H1 (cell line): ENCODE measurements around the gene USB1. TPM values are rescaled to one million over a fixed set of nuclear protein-coding genes. Genes with fewer than 3 reads are reported as not detected.

Experiments
- CTCF ChIA-PET: fragments of 300-600 bp; sonication (Branson Sonifier 250); formaldehyde crosslinking; loops from one replicate; lab custom pipeline; 2021; ENCODE audit not compliant: partially characterized antibody; lab: Charles Lee
- POLR2A ChIA-PET: fragments of 300-600 bp; sonication (Branson Sonifier 250); formaldehyde crosslinking; loops from one replicate; lab custom pipeline; 2021; ENCODE audit warnings: inconsistent platforms; ENCODE audit not compliant: partially characterized antibody; lab: Charles Lee
- DNase-seq, 2 experiments: peaks; one replicate each; pipeline versions ENCODE4 v3.0.0 to v3.0.0-alpha.2; 2010 to 2022; ENCODE audit warnings: low spot score in 2 of 2, low read depth in 1 of 2, mixed read lengths in 1 of 2
- FAIRE-seq: peaks from 2 replicates; lab custom pipeline; 2011; peaks lifted over from hg19 to GRCh38; lab: Jason Lieb, UNC
- H2AFZ ChIP-seq: 2 replicates; pipeline ENCODE4 v1.8.1; 2012; ENCODE audit warnings: low read length, inconsistent platforms
- H2AK5ac ChIP-seq: 2 replicates; pipeline ENCODE4 v1.6.1; 2013; ENCODE audit warnings: low read depth, low read length
- H2BK120ac ChIP-seq: replicated peaks from 2 replicates; pipeline ENCODE3; 2013; ENCODE audit warnings: low read depth, low read length, inconsistent platforms
- H2BK12ac ChIP-seq: 2 replicates; pipeline ENCODE4 v1.6.1; 2013; ENCODE audit warnings: low read depth, low read length
- H2BK15ac ChIP-seq: 2 replicates; pipeline ENCODE4 v1.6.1; 2013; ENCODE audit warnings: low read length
- H2BK20ac ChIP-seq: 2 replicates; pipeline ENCODE4 v1.6.1; 2013; ENCODE audit warnings: low read length
- H2BK5ac ChIP-seq: 2 replicates; pipeline ENCODE4 v1.6.1; 2013; ENCODE audit warnings: low read depth, low read length
- H3K14ac ChIP-seq: 2 replicates; pipeline ENCODE4 v1.6.1; 2013; ENCODE audit warnings: inconsistent platforms; ENCODE audit not compliant: insufficient read length
- H3K18ac ChIP-seq: 2 replicates; pipeline ENCODE4 v1.6.1; 2013; ENCODE audit warnings: low read length; ENCODE audit errors: extremely low read depth
- H3K23ac ChIP-seq: 2 replicates; pipeline ENCODE4 v1.6.1; 2013; ENCODE audit warnings: inconsistent platforms; ENCODE audit not compliant: insufficient read length
- H3K23me2 ChIP-seq: 2 replicates; pipeline ENCODE4 v1.6.1; 2013; ENCODE audit warnings: low read depth, low read length
- H3K27ac ChIP-seq: 2 replicates; pipeline ENCODE4 v1.6.1; 2011; ENCODE audit warnings: low read depth, low read length, inconsistent platforms
- H3K27me3 ChIP-seq, 4 experiments: replicated peaks in 1 of 4; 1 replicate in 1 of 4; 2 replicates in 3 of 4; pipeline versions ENCODE4 v1.6.1 to v1.8.1; 2011 to 2013; ENCODE audit warnings: low read length in 3 of 4, mild to moderate bottlenecking in 3 of 4, inconsistent platforms in 2 of 4, mixed read lengths in 2 of 4, moderate library complexity in 1 of 4; ENCODE audit not compliant: control insufficient read depth in 3 of 4, insufficient read depth in 3 of 4; ENCODE audit errors: extremely low read depth in 1 of 4
- H3K36me3 ChIP-seq, 4 experiments: 2 replicates each; pipeline versions ENCODE4 v1.6.1 to v1.8.1; 2011 to 2013; ENCODE audit warnings: mild to moderate bottlenecking in 4 of 4, low read length in 3 of 4, moderate library complexity in 2 of 4, control low read depth in 1 of 4, inconsistent platforms in 1 of 4; ENCODE audit not compliant: insufficient read depth in 4 of 4, control insufficient read depth in 2 of 4
- H3K4ac ChIP-seq: replicated peaks from 2 replicates; pipeline ENCODE3; 2013; ENCODE audit warnings: low read length, low read depth, mixed read lengths, inconsistent platforms; ENCODE audit not compliant: insufficient read length
- H3K4me1 ChIP-seq, 4 experiments: replicated peaks in 1 of 4; 1 replicate in 1 of 4; 2 replicates in 3 of 4; pipeline versions ENCODE4 v1.6.1 to v1.8.1; 2011 to 2013; ENCODE audit warnings: low read length in 3 of 4, inconsistent platforms in 2 of 4, mixed read lengths in 1 of 4; ENCODE audit not compliant: insufficient read depth in 4 of 4, control insufficient read depth in 3 of 4
- H3K4me2 ChIP-seq, 2 experiments: 2 replicates each; pipeline versions ENCODE4 v1.6.1 to v1.8.1; 2011 to 2013; ENCODE audit warnings: low read depth in 2 of 2, low read length in 2 of 2, control low read depth in 1 of 2, inconsistent platforms in 1 of 2, mild to moderate bottlenecking in 1 of 2; ENCODE audit not compliant: insufficient read depth in 1 of 2
- H3K4me3 ChIP-seq, 4 experiments: fragments of 200-600, 300-600 bp in 1 of 4; sonication (generic), shearing (Covaris generic), sonication (Bioruptor Twin) in 1 of 4; 2 replicates each; pipeline versions ENCODE4 v1.5.1 to v1.8.1; 2011 to 2016; ENCODE audit warnings: low read length in 4 of 4, low read depth in 3 of 4, control low read depth in 2 of 4, inconsistent platforms in 2 of 4, mild to moderate bottlenecking in 2 of 4, mixed read lengths in 1 of 4, moderate library complexity in 1 of 4; ENCODE audit not compliant: insufficient read depth in 2 of 4; ENCODE audit errors: extremely low read depth in 1 of 4
- H3K56ac ChIP-seq: replicated peaks from 2 replicates; pipeline ENCODE3; 2013; ENCODE audit warnings: low read depth, mild to moderate bottlenecking, mixed read lengths, low read length, inconsistent platforms; ENCODE audit not compliant: insufficient read length
- H3K79me1 ChIP-seq: 2 replicates; pipeline ENCODE4 v1.6.1; 2013; ENCODE audit warnings: low read depth, low read length, control low read depth
- H3K79me2 ChIP-seq, 2 experiments: 2 replicates each; pipeline versions ENCODE4 v1.6.1 to v1.8.1; 2012 to 2013; ENCODE audit warnings: low read length in 2 of 2, mild to moderate bottlenecking in 2 of 2, inconsistent platforms in 1 of 2; ENCODE audit not compliant: insufficient read depth in 2 of 2, control insufficient read depth in 1 of 2
- H3K9ac ChIP-seq, 4 experiments: replicated peaks in 1 of 4; 1 replicate in 1 of 4; 2 replicates in 3 of 4; pipeline versions ENCODE4 v1.6.1 to v1.8.1; 2011 to 2013; ENCODE audit warnings: low read depth in 3 of 4, low read length in 3 of 4, control low read depth in 2 of 4, mild to moderate bottlenecking in 2 of 4, moderate library complexity in 2 of 4, inconsistent platforms in 1 of 4; ENCODE audit errors: extremely low read depth in 1 of 4
- H3K9me3 ChIP-seq, 2 experiments: 2 replicates each; pipeline versions ENCODE4 v1.6.1 to v1.8.1; 2012 to 2013; ENCODE audit warnings: mild to moderate bottlenecking in 2 of 2, moderate library complexity in 2 of 2, control low read depth in 1 of 2, inconsistent platforms in 1 of 2, low read depth in 1 of 2, low read length in 1 of 2, mixed read lengths in 1 of 2; ENCODE audit not compliant: insufficient read depth in 2 of 2
- H4K20me1 ChIP-seq, 2 experiments: replicated peaks in 1 of 2; 2 replicates each; pipeline versions ENCODE3 to v1.8.1; 2011 to 2013; ENCODE audit warnings: inconsistent platforms in 2 of 2, low read length in 2 of 2, mild to moderate bottlenecking in 1 of 2; ENCODE audit not compliant: insufficient read depth in 2 of 2, control insufficient read depth in 1 of 2
- H4K5ac ChIP-seq: 2 replicates; pipeline ENCODE4 v1.6.1; 2013; ENCODE audit warnings: low read length, low read depth, mixed read lengths, inconsistent platforms; ENCODE audit not compliant: insufficient read length
- H4K8ac ChIP-seq: 2 replicates; pipeline ENCODE4 v1.8.0; 2013; ENCODE audit warnings: mild to moderate bottlenecking, moderate library complexity, low read length, inconsistent platforms; ENCODE audit not compliant: insufficient read depth; ENCODE audit errors: extremely low read depth
- H4K91ac ChIP-seq: replicated peaks from 2 replicates; pipeline ENCODE3; 2013; ENCODE audit warnings: low read length, mixed read lengths, inconsistent platforms; ENCODE audit not compliant: insufficient read length
- CEBPB ChIP-seq: IDR thresholded peaks from 2 replicates; pipeline ENCODE4 v1.6.1; 2012; ENCODE audit warnings: low read depth, low read length
- GABPA ChIP-seq: IDR thresholded peaks from 2 replicates; pipeline ENCODE4 v1.6.1; 2011; ENCODE audit warnings: mild to moderate bottlenecking, low read length, moderate library complexity, borderline replicate concordance; ENCODE audit not compliant: insufficient read depth
- KDM1A ChIP-seq: fragments of 200-600, 300-600 bp; sonication (generic); IDR thresholded peaks from 2 replicates; pipeline ENCODE4 v1.7.1; 2016; ENCODE audit warnings: mild to moderate bottlenecking, low read length, borderline replicate concordance
- RFX5 ChIP-seq: IDR thresholded peaks from 2 replicates; pipeline ENCODE4 v1.6.1; 2011; ENCODE audit warnings: low read depth, low read length, improper control_type of control experiment, borderline replicate concordance
- RNF2 ChIP-seq: fragments of 200-900, 300-1000 bp; sonication (generic); IDR thresholded peaks from 2 replicates; pipeline ENCODE4 v1.7.1; 2016; ENCODE audit warnings: borderline replicate concordance, low read depth, mild to moderate bottlenecking, antibody characterized with exemption, low read length; ENCODE audit not compliant: poor library complexity, severe bottlenecking; ENCODE audit errors: missing control alignments
- YY1 ChIP-seq: IDR thresholded peaks from 2 replicates; pipeline ENCODE4 v1.6.1; 2011; ENCODE audit warnings: low read depth, mild to moderate bottlenecking, low read length
- WGBS, 2 experiments: shearing (Covaris generic) in 1 of 2; methylation state at CpG; one replicate each; pipeline versions ENCODE4 v1.1.6 to v1.1.7; 2013 to 2015; ENCODE audit warnings: low lambda C conversion rate in 2 of 2, mixed read lengths in 2 of 2, inconsistent platforms in 1 of 2, low coverage in 1 of 2, missing lambda C conversion rate in 1 of 2; ENCODE audit not compliant: insufficient replicate concordance in 2 of 2, insufficient coverage in 1 of 2, insufficient read length in 1 of 2; ENCODE audit errors: extremely low coverage in 1 of 2, missing lambda C conversion rate in 1 of 2; 5-methylcytosine and 5-hydroxymethylcytosine counted together
- polyA plus RNA-seq, 7 experiments: library from polyadenylated mRNA; depleted of rRNA in 3 of 7; stranded (reverse) in 5 of 7; unstranded in 2 of 7; fragments of >200 nt in 5 of 7; fragments of 200-250 nt in 2 of 7; gene quantifications; 1 replicate in 5 of 7; 2 replicates in 1 of 7; 4 replicates in 1 of 7; pipeline versions ENCODE4 v1.2.1 to v1.2.3, GENCODE V29; 2011 to 2013; ENCODE audit warnings: missing spikeins in 2 of 7, mixed read lengths in 2 of 7
- total RNA-seq: library from RNA; stranded (reverse); fragmentation: NEBNext Ultra II Directional; extraction: Animal tissue kit (Norgen Biotek cat#: 25700); gene quantifications from 2 replicates; pipeline ENCODE4 v1.2.1, GENCODE V29; 2021

USB1 gene
- total and polyA plus RNA-seq, 2 of the 8 experiments (the other 6 are each of a cell fraction or from before 2014, with no cell fraction given): 65.4 to 75.9 TPM

DNA sequence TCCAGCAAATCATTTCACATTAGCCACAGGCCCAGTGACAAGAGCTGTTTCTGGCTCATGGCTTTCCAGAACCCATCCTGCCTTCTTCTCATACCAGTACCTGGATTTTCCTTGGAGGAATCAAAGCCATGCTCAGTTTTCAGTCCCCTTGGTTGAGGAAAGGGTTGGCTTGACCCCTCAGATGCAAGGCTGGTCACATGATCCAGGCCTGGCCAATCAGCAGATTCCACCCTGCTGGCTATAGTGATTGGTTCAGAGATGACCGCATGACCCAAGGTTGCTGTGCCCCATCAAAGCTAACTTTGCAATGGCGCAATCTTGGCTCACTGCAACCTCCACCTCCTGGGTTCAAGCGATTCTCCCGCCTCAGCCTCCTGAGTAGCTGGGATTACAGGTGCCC, 69.4 kb downstream of the USB1 start:
- no peak for FAIRE-seq

More for the DNA sequence above, 69.4 kb downstream of the USB1 start:
- Histone ChIP-seq H2AFZ (no peak overlapping the region), H3K79me2 (no peaks in the 10 kb centered on the region), H4K91ac (no peak overlapping the region), H3K23ac (no peak overlapping the region), H2AK5ac (no peak overlapping the region), H3K4me1 (no peaks in the 10 kb centered on the region), H3K9me3 (no peaks in the 10 kb centered on the region), H4K5ac (no peak overlapping the region), H3K79me1 (no peaks in the 10 kb centered on the region), H2BK5ac (no peak overlapping the region), H4K20me1 (no peaks in the 10 kb centered on the region), H3K14ac (no peak overlapping the region), H3K27me3 (no peaks in the 10 kb centered on the region), H3K4me3 (no peak overlapping the region), H4K8ac (no peak overlapping the region), H3K4ac (no peak overlapping the region), H3K27ac (no peak overlapping the region), H3K9ac (no peak overlapping the region), H3K36me3 (no peaks in the 10 kb centered on the region), H3K23me2 (no peaks in the 10 kb centered on the region; the same call in 1 of the 2 replicates), H3K56ac (no peak overlapping the region), H3K4me2 (no peak overlapping the region), H2BK12ac (no peak overlapping the region), H2BK120ac (no peak overlapping the region), H2BK20ac (no peak overlapping the region), H2BK15ac (no peak overlapping the region), H3K18ac (no peak overlapping the region)
- TF ChIP-seq RNF2: no peak
- no peak for TF ChIP-seq CEBPB
- TF ChIP-seq YY1: no peak
- TF ChIP-seq KDM1A: no peak
- TF ChIP-seq GABPA: no peak
- TF ChIP-seq RFX5: no peak
- DNase-seq: no peak
- ChIA-PET POLR2A (no interaction called here), CTCF (interaction anchor here (0.8 to 1.3 kb wide), 3 partner anchors 7 to 26 kb away, joined by 3 to 4 read pairs (median 3); no protein-coding TSS in a partner anchor)
- WGBS, 2 experiments: 94% methylated on average over 2 of the region's 4 CpGs; no CpG with 5 or more reads in 1 of the 2 experiments
